Measurements from ENCODE around the gene NCAM1.

- TF ChIP-seq FOXJ3 (CRISPR knock-in tag; IDR thresholded peaks at IDR 0.05; ENCODE audit: borderline replicate concordance), result no peak
- TF ChIP-seq ZBTB21 (CRISPR knock-in tag; IDR thresholded peaks at IDR 0.05; ENCODE audit: borderline replicate concordance), result no peak
- no peak for TF ChIP-seq MAX (CRISPR knock-in tag; IDR thresholded peaks at IDR 0.05)
- TF ChIP-seq SP1 (CRISPR knock-in tag; conservative IDR thresholded peaks at IDR 0.05), result no peak
- no peak for TF ChIP-seq CTCF (IDR thresholded peaks at IDR 0.05)
- no peak for TF ChIP-seq FOXP4 (CRISPR knock-in tag; IDR thresholded peaks at IDR 0.05)
- TF ChIP-seq NR3C1 (CRISPR knock-in tag; conservative IDR thresholded peaks at IDR 0.05; ENCODE audit: low read depth), result no peak
These were observed 227.2 kb downstream of the NCAM1 start for GRCh38 chr11:113188371-113188834.
